ENCODE measurements around the gene ZSCAN20. TPM values are rescaled to one million over a fixed set of nuclear protein-coding genes. Genes with fewer than 3 reads are reported as not detected.

Gene ZSCAN20
- total and polyA plus RNA-seq, 7 donors, result 0.69 to 8.2 (median 5.8) TPM

DNA sequence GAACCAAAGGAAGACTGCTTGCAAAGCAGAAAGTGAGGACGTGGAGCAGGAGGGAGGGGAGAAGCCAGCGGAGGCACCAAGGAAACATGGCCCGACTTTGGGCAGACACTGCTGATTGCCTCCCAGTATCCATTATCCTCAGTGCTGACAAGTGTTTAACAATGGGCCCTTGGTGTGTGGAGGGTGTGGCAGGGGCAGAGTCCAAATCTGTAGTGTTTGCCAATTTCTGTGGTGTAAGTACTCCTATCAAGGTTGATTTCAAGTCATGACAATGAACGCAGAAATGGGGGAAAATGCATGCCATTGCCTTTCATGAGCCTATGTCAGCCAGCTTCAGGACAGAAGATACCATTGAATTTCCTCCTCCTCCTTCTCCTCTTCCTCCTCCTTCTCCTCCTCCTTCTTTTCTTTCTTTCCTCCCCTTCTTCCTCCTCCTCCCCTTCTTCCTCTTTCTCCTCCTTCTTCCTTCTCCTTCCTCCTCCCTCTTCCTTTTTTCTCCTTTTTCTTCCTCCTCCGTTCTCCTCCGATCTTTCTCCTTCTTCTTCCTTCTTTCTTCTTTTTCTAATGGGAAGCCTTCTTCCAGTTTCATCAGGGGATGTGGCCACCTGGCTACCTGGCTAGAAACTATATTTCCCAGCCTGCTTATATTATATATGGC lies 31.2 kb upstream of the ZSCAN20 start:
- H3K36me3 ChIP-seq, result no peaks in the 10 kb centered on the region
- TF ChIP-seq POLR2AphosphoS5 (IDR thresholded peaks at IDR 0.05), result no peak
- no peak for TF ChIP-seq CTCF (IDR thresholded peaks at IDR 0.05)
- TF ChIP-seq POLR2A (IDR thresholded peaks at IDR 0.05), result no peak
- intact Hi-C loops (cut with DNase I), result no loop called here
- DNase-seq, result no peak
- H3K9me3 ChIP-seq, result no peaks in the 10 kb centered on the region
- WGBS, 2 donors, result 57 to 66% methylated on average over 6 of the region's 6 CpGs
- no peaks in the 10 kb centered on the region for H3K27me3 ChIP-seq
- no peak overlapping the region for H3K27ac ChIP-seq
- H3K4me1 ChIP-seq, result peaks cover 0 to 21% (median 15%) of the 10 kb centered on the region in 4 donors
- H3K4me3 ChIP-seq, result no peak overlapping the region

GRCh38 chr1:33442141-33442540 lies 30.3 kb upstream of the ZSCAN20 start:
- no peaks in the 10 kb centered on the region for H3K27me3 ChIP-seq
- peaks cover 0 to 21% (median 15%) of the 10 kb centered on the region in 4 donors for H3K4me1 ChIP-seq
- no peak overlapping the region for H3K27ac ChIP-seq
- DNase-seq, result no peak
- TF ChIP-seq EP300 (IDR thresholded peaks at IDR 0.05) (no peak), POLR2A (IDR thresholded peaks at IDR 0.05) (no peak), POLR2AphosphoS5 (IDR thresholded peaks at IDR 0.05) (no peak), CTCF (IDR thresholded peaks at IDR 0.05) (no peak)
- H3K36me3 ChIP-seq, result no peaks in the 10 kb centered on the region
- no peak overlapping the region for H3K4me3 ChIP-seq
- 68 to 87% methylated on average over 1 of the region's 1 CpG for WGBS, 2 donors
- intact Hi-C loops (cut with DNase I), result no loop called here
- H3K9me3 ChIP-seq, result no peaks in the 10 kb centered on the region

- Histone ChIP-seq H3K36me3 (no peaks in the 10 kb centered on the region), H3K9me3 (no peaks in the 10 kb centered on the region), H3K4me3 (no peak overlapping the region), H3K27ac (peak overlapping the region in 3 of 4 donors; percentile 69 to 73 (median 72)), H3K27me3 (no peaks in the 10 kb centered on the region), H3K4me1 (peaks cover 0 to 21% (median 15%) of the 10 kb centered on the region in 4 donors)
- TF ChIP-seq CTCF (IDR thresholded peaks at IDR 0.05) (no peak), POLR2A (IDR thresholded peaks at IDR 0.05) (no peak)
- WGBS, 2 donors, result 56 to 71% methylated on average over 4 of the region's 4 CpGs
- intact Hi-C loops (cut with DNase I), result no loop called here
- no peak for DNase-seq
These were observed 29.3 kb upstream of the ZSCAN20 start for GRCh38 chr1:33443080-33443704.

GRCh38 chr1:33443705-33444180 lies 28.7 kb upstream of the ZSCAN20 start:
- H3K27ac ChIP-seq, result peak overlapping the region in 3 of 4 donors; percentile 69 to 73 (median 72)
- no peaks in the 10 kb centered on the region for H3K9me3 ChIP-seq
- H3K4me3 ChIP-seq, result no peak overlapping the region
- peaks cover 0 to 21% (median 15%) of the 10 kb centered on the region in 4 donors for H3K4me1 ChIP-seq
- no peaks in the 10 kb centered on the region for H3K27me3 ChIP-seq
- 53 to 63% methylated on average over 6 of the region's 6 CpGs for WGBS, 2 donors
- intact Hi-C loops (cut with DNase I), result no loop called here
- peak; percentile 76 for DNase-seq
- no peaks in the 10 kb centered on the region for H3K36me3 ChIP-seq
- TF ChIP-seq CTCF (IDR thresholded peaks at IDR 0.05) (no peak), POLR2AphosphoS5 (IDR thresholded peaks at IDR 0.05) (peak in 2 of 4 donors; percentile 60 to 63), EP300 (IDR thresholded peaks at IDR 0.05) (no peak)
